ENCODE measurements around the gene TSHZ2.

- TF ChIP-seq CTCF (IDR thresholded peaks at IDR 0.05; ENCODE audit: insufficient read depth, low read depth, low read length) (no peak), EZH2 (IDR thresholded peaks at IDR 0.05; ENCODE audit: insufficient read depth, low read length) (no peak)
Measured at GRCh38 chr20:52965380-52965779, 6.8 kb upstream of the TSHZ2 start.

All from astrocyte (in vitro differentiated cells and primary cell).